ENCODE data around the gene NUDT22. TPM values are rescaled to one million over a fixed set of nuclear protein-coding genes. Genes with fewer than 3 reads are reported as not detected.

NUDT22 gene
- total RNA-seq, 3 donors from 2014 or later (not counting 1 experiment from before 2014, with no cell fraction given), result 59.1 to 79.1 (median 74.8) TPM

- H3K27me3 Mint-ChIP-seq (ENCODE audit: low read depth in 2 of 2), result no peaks in the 10 kb centered on the region
- H3K27me3 ChIP-seq (ENCODE audit: control insufficient read depth, insufficient read depth, low read length), result no peaks in the 10 kb centered on the region
- H3K36me3 Mint-ChIP-seq, result no peaks in the 10 kb centered on the region
- H3K27ac Mint-ChIP-seq, result no peak overlapping the region
- H3K4me3 ChIP-seq (ENCODE audit: low read length), result no peak overlapping the region
- no peaks in the 10 kb centered on the region for H3K4me1 ChIP-seq (ENCODE audit: control insufficient read depth, insufficient read depth, low read length)
- ATAC-seq (no peak), DNase-seq (no peak)
- H3K4me3 Mint-ChIP-seq, result no peak overlapping the region
- 95% methylated on average over 18 of the region's 18 CpGs for WGBS (ENCODE audit: insufficient coverage)
- peaks cover 0 to 9% of the 10 kb centered on the region in 2 donors for H3K4me1 Mint-ChIP-seq
- intact Hi-C loops (cut with micrococcal nuclease), result no loop called here
- H3K9me3 ChIP-seq (ENCODE audit: control insufficient read depth, insufficient read depth, low read length), result no peaks in the 10 kb centered on the region
- no peak overlapping the region for H3K27ac ChIP-seq (ENCODE audit: low read length)
- peaks cover 2% of the 10 kb centered on the region for H3K36me3 ChIP-seq (ENCODE audit: control insufficient read depth, insufficient read depth, low read length)
- TF ChIP-seq CTCF (IDR thresholded peaks at IDR 0.05), result no peak
- no peaks in the 10 kb centered on the region for H3K9me3 Mint-ChIP-seq
These were observed 35.5 kb downstream of the NUDT22 start for GRCh38 chr11:64261556-64262080.

- H3K9me3 Mint-ChIP-seq, result no peaks in the 10 kb centered on the region
- ATAC-seq (no peak), DNase-seq (no peak)
- WGBS (ENCODE audit: insufficient coverage), result 96% methylated on average over 42 of the region's 42 CpGs
- H3K4me1 Mint-ChIP-seq, result peaks cover 0 to 9% of the 10 kb centered on the region in 2 donors
- intact Hi-C loops (cut with micrococcal nuclease), result no loop called here
- no peak overlapping the region for H3K27ac ChIP-seq (ENCODE audit: low read length)
- no peaks in the 10 kb centered on the region for H3K36me3 Mint-ChIP-seq
- H3K4me3 ChIP-seq (ENCODE audit: low read length), result no peak overlapping the region
- no peaks in the 10 kb centered on the region for H3K9me3 ChIP-seq (ENCODE audit: control insufficient read depth, insufficient read depth, low read length)
- no peak overlapping the region for H3K27ac Mint-ChIP-seq
- H3K27me3 Mint-ChIP-seq (ENCODE audit: low read depth in 2 of 2), result no peaks in the 10 kb centered on the region
- no peaks in the 10 kb centered on the region for H3K36me3 ChIP-seq (ENCODE audit: control insufficient read depth, insufficient read depth, low read length)
- H3K4me3 Mint-ChIP-seq, result no peak overlapping the region
- H3K27me3 ChIP-seq (ENCODE audit: control insufficient read depth, insufficient read depth, low read length), result no peaks in the 10 kb centered on the region
- H3K4me1 ChIP-seq (ENCODE audit: control insufficient read depth, insufficient read depth, low read length), result peaks cover 1% of the 10 kb centered on the region
- TF ChIP-seq CTCF (IDR thresholded peaks at IDR 0.05), result no peak
These were observed 36.4 kb downstream of the NUDT22 start for GRCh38 chr11:64262271-64263002.

DNA sequence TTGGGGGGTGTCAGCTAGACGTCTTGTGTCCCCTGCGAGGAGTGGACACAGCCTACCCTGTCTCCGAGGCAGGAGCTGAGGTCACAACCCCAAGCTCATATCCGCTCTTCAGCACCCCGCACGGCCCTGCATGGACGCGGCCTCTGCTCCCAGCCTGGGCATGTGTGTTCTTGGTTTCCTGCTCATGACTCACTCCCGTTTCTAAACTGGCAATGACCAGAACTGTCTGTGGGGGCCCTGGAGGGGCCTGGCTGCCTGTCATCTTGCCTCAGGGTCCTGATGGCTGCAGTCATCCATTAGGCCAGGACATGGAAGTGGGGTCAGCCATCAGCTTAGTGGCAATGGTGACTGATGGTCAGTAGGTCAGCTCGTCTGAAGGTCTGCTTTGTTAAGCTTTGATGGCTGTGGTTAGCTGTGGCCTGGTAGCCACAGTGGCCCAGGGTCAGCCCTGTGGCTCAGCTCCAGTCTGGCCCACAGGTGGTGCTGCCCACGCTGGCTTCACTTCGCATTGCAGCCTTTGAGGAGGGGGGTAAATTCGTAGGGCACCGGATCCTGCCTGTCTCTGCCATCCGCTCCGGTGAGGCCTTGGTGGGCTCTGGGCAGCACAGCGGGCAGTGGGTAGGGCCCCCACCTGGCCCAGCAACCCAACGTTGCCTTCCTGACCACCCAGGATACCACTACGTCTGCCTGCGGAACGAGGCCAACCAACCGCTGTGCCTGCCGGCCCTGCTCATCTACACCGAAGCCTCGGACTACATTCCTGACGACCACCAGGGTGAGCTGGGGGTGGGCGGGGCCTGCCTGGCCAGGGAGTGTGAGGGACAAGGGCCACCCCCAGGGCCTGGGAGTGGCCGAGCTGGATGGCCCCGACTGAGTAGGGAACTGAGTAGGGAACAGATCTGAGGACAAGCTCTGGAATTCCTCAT is 37.2 kb downstream of the NUDT22 start:
- Histone ChIP-seq H3K4me1 (ENCODE audit: control insufficient read depth, insufficient read depth, low read length) (peaks cover 10% of the 10 kb centered on the region), H3K9me3 (ENCODE audit: control insufficient read depth, insufficient read depth, low read length) (no peaks in the 10 kb centered on the region), H3K27me3 (ENCODE audit: control insufficient read depth, insufficient read depth, low read length) (no peaks in the 10 kb centered on the region), H3K4me3 (ENCODE audit: low read length) (no peak overlapping the region), H3K27ac (ENCODE audit: low read length) (no peak overlapping the region), H3K36me3 (ENCODE audit: control insufficient read depth, insufficient read depth, low read length) (no peaks in the 10 kb centered on the region)
- Mint-ChIP-seq H3K36me3 (no peaks in the 10 kb centered on the region), H3K27ac (no peak overlapping the region), H3K4me1 (peaks cover 8 to 17% of the 10 kb centered on the region in 2 donors), H3K9me3 (no peaks in the 10 kb centered on the region), H3K4me3 (no peak overlapping the region), H3K27me3 (ENCODE audit: low read depth in 2 of 2) (no peaks in the 10 kb centered on the region)
- ATAC-seq (no peak), DNase-seq (no peak)
- intact Hi-C loops (cut with micrococcal nuclease), result no loop called here
- TF ChIP-seq CTCF (IDR thresholded peaks at IDR 0.05), result no peak
- WGBS (ENCODE audit: insufficient coverage), result 91% methylated on average over 29 of the region's 29 CpGs
